Astrocyte of the cerebellum (primary cell): ENCODE results near the gene TCF4.

ENCODE experiments used
- DNase-seq: peaks from one replicate; pipeline ENCODE4 v3.0.0-alpha.2; 2011; ENCODE audit warnings: low read depth
- H3K4me3 ChIP-seq: 2 replicates; pipeline ENCODE4 v1.5.1; 2011; ENCODE audit warnings: mild to moderate bottlenecking, low read depth, low read length, moderate library complexity
- in situ Hi-C: cut with HindIII; loops from 2 replicates; pipeline ENCODE4 v1.10.0; 2017; ENCODE audit warnings: low sequenced_read_pairs
- TF ChIP-seq, protein P1 (sequence below): IDR thresholded peaks from 2 replicates; pipeline ENCODE4 v1.5.1; 2012; ENCODE audit warnings: low read length, low read depth, moderate library complexity, mild to moderate bottlenecking; ENCODE audit errors: missing control alignments

TCF4 gene

DNA sequence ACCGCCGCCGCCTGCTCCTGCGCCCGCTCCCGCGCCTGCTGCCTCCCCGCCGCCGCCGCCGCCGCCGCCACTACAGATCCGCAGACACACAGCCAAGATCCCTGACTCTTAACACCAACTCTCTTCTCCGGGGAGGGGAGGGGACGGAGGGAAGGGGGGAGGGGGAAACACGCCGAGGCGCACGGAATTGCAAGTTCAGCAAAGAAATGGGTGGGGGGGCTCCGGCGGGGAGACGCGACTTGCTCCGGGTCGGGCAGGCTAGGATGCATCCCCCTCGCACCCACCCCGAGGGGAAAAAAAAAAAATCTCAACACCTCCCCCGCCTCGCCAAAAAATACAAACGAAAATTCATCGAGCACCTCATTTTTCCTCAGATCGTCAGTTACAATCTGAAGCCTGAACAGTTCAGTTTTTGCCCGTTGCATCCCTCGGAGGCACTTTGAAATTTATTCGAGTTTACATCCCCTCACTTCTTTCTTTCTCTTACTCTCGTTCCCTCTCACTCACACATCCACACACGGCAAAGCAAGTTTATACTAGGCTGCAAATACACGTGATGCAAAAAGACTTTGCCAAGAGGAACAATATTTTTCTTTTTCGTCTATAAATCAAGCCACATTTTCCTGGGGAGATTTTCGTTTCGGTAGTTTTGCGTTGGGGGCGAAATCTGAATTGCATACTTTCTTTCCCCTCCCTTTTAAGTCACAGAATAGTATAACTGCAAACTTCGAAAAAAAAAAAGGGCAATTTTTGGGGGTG is at the start of gene TCF4:
Gene TCF4 (minus strand): TSS at position 82 of the 759 bp plus-strand sequence. CDS start 1,076 bp downstream, outside the sequence.
- in situ Hi-C loops = no loop called here
- H3K4me3 ChIP-seq = peak within 1 kb of the TSS; percentile 63
- TF ChIP-seq, protein P1, sequence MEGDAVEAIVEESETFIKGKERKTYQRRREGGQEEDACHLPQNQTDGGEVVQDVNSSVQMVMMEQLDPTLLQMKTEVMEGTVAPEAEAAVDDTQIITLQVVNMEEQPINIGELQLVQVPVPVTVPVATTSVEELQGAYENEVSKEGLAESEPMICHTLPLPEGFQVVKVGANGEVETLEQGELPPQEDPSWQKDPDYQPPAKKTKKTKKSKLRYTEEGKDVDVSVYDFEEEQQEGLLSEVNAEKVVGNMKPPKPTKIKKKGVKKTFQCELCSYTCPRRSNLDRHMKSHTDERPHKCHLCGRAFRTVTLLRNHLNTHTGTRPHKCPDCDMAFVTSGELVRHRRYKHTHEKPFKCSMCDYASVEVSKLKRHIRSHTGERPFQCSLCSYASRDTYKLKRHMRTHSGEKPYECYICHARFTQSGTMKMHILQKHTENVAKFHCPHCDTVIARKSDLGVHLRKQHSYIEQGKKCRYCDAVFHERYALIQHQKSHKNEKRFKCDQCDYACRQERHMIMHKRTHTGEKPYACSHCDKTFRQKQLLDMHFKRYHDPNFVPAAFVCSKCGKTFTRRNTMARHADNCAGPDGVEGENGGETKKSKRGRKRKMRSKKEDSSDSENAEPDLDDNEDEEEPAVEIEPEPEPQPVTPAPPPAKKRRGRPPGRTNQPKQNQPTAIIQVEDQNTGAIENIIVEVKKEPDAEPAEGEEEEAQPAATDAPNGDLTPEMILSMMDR = no peak
- DNase-seq = no peak

DNA sequence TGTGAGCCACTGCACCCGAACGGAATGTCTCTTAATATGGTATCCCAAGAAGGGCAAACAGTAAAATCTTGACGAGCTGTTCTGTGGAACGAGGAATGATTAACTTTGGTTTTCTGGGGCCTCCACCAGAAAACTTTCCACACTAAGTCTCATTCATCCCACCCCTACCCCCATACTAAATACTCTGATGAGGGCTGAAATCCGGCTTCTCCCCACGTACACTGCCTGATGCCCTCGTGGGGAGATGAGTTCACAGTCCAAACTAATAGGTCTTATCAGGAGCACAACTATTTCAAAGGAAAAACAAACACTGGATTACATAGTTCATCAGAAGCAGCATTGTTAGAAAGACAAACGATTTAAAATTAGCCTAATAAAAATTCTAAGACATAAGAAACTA is 49.2 kb upstream of the TCF4 start:
- in situ Hi-C loops = no loop called here
- H3K4me3 ChIP-seq = no peak overlapping the region
- DNase-seq = no peak
- TF ChIP-seq, protein P1 = no peak

DNA sequence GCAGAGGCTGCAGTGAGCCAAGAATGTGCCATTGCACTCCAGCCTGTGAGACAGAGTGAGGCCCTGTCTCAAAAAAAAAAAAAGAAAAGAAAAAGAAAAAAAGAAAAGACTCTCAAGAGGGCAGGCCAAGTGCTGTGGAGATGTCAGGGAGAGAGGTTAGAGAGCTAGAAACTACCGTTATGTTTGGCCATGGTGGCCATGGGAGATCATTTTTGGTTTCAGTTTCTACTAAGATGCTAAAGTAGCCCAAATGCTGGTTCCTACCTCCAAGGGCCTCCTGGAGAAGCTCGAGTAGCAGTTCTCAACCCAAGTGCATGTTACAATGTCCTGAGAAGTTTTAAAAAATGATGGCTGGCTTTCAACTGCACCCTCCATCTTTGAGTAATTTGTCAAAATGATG is 47.4 kb upstream of the TCF4 start:
- no peak overlapping the region for H3K4me3 ChIP-seq
- in situ Hi-C loops = no loop called here
- TF ChIP-seq, protein P1 = no peak
- no peak for DNase-seq

DNA sequence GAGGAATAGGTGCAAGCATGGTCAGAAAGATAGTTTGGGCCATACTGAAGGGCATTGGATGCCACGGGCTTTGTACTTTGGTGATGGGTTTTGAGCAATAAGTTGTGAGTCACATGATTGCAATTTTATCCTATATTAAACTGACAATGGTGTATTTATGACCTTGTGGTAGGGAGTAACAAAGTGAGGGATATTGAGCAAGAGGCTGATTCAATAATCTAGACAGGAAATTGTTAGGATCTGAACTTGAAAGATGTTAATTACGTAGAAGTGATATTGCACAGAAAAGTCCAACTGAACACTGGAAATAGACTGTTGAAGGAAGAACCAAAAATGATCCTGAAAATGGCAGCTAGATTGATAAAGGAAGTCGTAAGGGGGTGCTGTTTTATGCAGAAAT is 46.6 kb upstream of the TCF4 start:
- H3K4me3 ChIP-seq = no peak overlapping the region
- DNase-seq = peak; percentile 16
- TF ChIP-seq, protein P1 = no peak
- in situ Hi-C loops = loop anchor here (5.0 kb wide), 1 partner anchor 37 kb away; no protein-coding TSS in a partner anchor

DNA sequence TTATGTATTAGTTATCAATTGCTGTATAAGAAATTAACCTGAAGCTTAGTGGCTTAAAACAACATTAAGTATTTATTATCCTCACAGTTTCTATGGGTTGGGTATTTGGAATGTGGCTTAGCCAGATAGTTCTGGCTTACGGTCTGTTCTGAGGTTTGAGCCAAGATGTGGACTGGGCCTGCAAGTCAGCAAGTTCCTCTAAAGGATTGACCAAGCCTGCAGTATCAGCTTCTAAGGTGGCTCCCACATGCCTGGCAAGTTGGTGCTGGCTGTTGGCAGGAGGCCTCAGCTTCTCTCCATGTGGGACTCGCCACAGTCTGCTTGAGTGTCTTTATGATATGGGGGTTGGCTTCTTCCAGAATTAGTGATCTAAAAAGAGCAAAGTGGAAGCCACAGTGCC is 45.0 kb upstream of the TCF4 start:
- in situ Hi-C loops = loop anchor here (5.0 kb wide), 1 partner anchor 36 kb away; no protein-coding TSS in a partner anchor
- TF ChIP-seq, protein P1 = no peak
- H3K4me3 ChIP-seq = no peak overlapping the region
- peak; percentile 19 for DNase-seq

DNA sequence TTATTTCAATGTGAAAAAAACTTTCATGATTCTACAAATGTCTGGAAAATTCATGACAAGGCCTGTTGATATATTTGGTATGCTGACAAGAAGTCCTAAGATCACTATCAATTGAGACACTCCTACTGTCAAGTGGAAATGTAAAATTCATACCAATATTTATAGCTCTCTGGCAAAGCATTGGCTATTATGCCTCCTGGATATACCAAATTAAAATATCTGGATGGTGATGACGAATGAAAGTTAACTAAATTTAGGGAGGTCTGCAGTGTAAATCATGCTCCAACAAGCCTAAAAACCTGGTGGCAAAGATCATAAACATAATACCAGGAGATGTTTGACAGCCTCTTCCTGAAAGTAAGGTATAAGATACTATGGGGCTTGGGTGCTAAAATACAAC is 41.1 kb upstream of the TCF4 start:
- in situ Hi-C loops = no loop called here
- no peak overlapping the region for H3K4me3 ChIP-seq
- TF ChIP-seq, protein P1 = no peak
- no peak for DNase-seq

DNA sequence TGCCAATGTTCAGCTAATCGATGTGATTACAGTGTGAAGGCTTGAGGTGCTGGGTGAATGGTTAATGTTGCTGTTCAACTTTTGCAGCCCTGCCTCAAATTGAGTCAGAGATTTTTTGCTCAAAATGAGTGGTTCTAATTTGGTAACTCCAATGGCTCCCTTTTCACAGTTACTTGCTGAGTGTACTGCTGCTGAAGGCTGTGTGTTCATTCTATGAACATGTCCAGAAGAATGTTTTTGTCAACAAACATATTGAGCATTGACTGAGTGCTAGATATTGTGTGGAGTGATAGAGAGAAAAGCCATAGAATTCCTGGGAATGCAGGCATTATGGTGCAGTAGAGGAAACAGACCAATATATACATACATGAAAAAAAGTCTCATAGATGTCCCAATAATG is 39.0 kb upstream of the TCF4 start:
- no peak for DNase-seq
- H3K4me3 ChIP-seq = no peak overlapping the region
- in situ Hi-C loops = no loop called here
- TF ChIP-seq, protein P1 = no peak
